GM19395 (cell line): ENCODE data around the gene DDX52.

Experiments used
- ATAC-seq: cut with Tn5 transposase; IDR thresholded peaks from one replicate; pipeline ENCODE4 v1.9.1; 2021; ENCODE audit warnings: mild to moderate bottlenecking, moderate library complexity; ENCODE audit not compliant: unreplicated experiment

Gene DDX52

DNA sequence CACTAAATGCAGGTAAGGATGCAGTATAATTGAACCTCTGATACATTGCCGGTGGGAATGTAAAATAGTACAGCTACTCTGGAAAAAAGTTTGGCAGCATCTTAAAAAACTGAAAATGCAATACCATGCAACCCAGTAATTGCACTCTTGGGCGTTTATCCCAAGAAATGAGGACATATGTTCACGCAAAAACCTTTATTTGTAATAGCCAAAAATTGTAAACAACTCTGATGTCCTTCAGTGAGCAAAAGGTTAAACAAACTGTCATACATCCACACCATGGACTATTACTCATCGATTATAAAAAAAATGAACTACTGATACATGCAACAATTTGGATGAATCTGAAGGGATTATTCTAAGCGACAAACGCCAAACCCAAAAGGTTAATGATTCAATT is 51.0 kb downstream of the DDX52 start:
- ATAC-seq = no peak

DNA sequence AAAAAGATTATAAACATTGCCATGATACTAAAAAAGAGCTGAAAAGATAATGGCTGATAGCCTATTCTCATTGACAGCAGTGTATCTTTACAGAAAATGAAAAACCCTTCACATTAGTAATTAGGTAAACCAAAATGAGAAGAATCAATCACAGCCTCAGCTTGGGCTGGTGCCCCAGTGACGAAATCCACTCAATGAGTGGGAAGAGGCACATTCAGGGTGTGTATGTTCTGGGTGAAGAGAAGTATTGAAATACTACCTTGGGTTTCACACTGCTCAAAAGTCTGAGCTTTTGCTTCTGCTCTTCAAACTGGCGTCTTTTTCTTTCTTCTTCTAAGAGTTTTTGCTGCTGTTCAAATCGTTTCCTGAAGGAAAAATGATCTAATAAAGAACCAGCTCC is 58.2 kb downstream of the DDX52 start:
- no peak for ATAC-seq

DNA sequence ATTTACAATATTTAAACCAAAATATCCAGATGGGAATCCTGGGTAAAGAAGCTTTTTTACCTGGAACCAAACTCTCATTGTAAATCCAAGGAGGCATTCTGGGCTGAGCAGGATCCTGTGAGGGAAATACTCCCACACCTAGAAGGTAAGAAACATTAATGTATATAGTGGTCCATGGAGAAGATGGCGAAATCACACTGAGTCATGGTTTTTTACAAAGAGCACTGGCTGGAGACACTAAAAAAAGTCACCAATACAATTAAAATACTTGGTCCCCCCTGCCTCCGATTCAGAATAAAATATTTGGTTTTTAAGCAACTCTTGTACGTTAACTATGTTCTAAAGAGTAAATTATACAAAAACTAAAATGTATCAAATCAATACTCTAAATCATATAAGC is 67.0 kb downstream of the DDX52 start:
- no peak for ATAC-seq

DNA sequence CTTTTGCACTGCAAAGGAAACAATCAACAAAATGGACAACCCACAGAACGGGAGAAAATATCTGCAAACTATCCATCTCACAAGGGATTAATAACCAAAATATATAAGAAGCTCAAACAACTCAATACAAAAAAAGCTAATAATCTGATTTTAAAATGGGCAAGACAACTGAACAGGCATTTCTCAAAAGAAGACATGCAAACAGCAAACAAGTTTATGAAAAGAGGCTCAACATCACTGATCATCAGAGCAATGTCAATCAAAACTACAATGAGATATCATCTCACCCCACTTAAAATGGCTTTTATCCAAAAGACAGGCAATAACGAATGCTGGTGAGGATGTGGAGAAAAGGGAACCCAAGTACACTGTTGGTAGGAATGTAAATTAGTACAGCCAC is 68.8 kb downstream of the DDX52 start:
- no peak for ATAC-seq

DNA sequence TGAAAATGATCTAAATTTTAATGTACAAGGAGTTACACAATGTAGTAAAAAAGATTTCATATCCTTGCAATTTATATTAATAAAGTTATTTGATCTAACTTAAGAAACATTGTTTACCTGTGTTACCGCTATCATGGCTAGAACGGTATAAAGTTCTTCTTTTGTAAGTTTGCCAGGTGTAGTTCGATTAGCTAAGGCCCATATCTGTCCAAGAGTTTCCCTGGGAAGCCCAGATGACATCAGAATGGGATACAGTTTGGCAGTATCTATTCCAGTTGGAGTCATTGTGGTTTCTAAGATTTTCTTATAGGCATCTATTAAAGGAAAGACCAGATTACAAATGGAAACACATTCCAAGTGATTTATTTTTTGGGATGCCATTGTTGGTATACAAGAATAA is 71.6 kb downstream of the DDX52 start:
- ATAC-seq = no peak

DNA sequence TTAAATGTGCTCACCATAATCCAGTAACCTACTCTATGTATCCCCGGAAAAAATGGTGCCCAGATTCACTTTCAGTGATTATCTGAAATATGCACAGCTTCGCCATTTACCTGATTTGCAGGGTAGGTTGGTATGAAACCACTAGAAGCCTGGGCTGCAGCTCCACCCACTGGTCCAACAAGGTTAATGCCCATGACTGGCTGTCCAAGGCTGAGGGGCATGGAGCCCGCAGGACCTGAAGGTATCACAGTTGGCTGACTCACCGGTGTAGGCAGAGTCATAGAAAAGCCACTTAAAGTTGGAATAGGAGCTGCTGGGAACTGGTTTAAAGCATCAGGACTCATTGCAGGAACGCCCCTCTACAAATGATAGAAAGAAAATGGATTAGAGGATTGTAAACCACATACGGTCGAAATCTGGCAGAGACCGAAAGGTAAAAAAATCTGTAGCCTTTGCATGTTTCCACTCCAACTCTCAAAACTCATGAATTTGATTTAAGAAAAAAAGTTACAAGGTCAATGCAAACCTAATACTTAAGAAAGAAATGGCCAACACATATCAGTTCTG is 72.6 kb downstream of the DDX52 start:
- ATAC-seq = no peak

DNA sequence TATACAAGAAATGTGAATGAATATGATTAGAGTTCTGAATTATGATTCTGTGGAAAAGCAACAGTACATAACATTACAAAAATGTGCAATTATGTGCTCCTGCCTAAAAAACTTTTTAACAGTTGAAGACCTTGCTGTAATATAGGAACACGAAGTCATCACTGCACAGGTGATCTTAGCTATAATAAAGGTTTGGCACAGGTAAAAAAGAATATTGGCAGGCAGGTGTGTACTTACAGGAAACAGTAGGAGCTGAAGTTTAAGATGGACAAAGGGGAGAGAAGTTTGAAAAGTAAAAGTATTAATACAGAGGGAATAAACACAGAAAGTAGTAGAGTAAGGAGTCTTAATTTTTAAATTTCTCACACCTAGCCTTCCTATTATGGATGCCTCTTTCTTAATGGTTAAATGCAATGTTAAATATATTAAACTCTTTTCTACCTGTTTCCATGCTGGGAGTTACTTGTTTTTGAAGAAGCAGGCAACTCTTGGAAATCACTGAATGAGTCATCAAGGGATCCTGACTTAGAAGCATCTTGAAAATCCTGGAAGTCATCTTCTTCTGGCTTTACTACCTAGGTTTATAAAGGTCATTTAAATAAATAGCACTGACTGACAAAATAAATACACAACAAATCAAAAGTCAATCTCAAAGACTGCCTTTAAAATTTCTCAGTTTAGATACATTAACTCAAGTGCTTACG is 74.7 kb downstream of the DDX52 start:
- ATAC-seq = no peak

DNA sequence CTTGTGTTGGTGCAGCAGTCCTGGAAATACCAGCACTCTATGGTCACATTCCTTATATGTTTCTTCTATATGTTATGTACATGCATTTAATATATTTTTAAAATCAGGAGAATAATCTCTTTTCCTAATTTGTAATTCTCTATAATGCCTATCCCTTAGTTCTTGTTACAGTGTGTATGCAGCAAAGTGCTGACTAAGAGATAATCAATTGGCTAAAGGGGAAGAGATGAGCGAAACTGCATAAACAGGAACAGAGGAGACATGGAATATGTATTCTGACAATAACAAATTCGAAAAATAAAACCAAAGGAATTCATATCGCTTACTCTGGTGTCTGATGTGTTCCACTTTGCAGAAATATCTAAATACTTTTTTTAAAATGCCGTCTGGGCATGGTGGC is 75.7 kb downstream of the DDX52 start:
- no peak for ATAC-seq

DNA sequence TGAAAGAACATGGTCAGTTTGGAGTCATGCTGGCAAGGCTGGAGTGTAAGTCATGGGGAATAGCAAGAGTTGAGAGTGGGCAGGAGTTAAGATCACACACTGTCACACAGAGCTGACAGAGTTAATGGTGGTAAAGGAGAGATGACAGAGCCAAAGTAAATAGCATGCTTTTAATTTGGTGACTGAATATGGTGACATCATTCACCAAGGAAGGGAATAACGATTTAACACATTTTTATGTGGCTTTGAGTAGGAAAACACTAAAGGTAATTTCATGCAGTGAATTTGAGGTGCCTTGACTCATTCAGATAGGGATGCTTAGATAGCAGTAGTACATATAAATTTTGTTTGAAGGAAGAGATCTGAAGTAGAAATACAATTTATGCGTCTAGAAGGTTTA is 76.1 kb downstream of the DDX52 start:
- ATAC-seq = no peak

DNA sequence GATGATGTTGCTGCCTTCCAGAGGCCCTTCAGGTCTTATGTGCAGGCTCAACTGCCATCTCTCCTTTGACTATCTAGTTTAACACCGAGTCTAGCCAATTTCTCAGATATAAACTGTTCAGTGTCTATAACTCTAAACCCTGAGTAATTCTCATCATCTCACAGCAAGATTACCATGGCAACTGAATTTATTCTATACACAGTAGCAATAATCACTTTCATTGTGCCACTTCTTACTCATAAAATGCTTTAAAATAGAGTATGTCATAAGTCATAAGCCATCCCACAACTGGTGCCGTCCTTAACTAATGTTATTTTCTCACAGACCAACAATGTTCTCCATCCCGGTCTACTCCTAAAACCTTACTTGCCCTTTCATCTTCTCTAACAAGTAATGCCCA is 79.0 kb downstream of the DDX52 start:
- ATAC-seq = no peak

DNA sequence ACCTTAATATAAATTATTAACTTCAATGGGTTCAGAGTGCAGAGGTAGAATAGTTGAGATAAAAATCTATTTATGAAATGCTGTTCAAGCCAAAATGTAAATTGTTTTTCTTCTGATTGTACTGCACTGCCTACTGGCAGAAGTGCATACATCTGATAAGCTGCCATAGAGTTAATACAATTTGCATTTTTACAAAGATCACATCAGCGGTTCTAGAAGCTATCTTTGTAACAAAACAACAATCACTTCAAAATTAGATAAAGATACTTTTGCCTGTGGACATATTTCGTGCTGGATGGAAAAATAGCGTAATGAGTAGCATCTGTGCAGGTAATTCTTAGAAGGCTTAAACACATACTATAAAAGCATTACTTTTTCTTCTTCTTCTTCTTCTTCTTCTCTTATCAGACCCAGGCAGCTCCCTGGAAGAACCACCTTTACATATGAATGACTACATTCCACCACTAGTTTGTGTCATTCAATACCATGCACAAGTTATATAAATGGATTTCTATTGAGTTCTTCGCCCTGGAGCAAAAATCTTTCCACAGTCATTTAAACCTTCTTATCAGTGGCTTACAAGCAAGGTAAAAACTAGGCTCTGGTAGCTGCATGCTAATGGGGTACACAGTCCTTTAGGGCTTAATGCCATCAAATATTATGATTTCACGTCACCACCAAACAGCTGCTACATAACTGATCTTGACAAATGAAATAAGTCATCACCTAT is 81.1 kb downstream of the DDX52 start:
- no peak for ATAC-seq
